Thyroid gland (tissue), 4 donors: ENCODE data around the gene KCNMA1.

Source experiments
- POLR2A ChIP-seq, 2 donors: fragments of 450-650 bp; IDR thresholded peaks; one replicate each; pipeline ENCODE4 v1.6.1; 2017; ENCODE audit warnings: antibody characterized with exemption in 2 of 2, mild to moderate bottlenecking in 2 of 2, moderate library complexity in 1 of 2
- TF ChIP-seq, protein P1 (sequence below), 6 experiments: fragments of 200-600 bp in 3 of 6; fragments of 450-650 bp in 3 of 6; sonication (generic) in 3 of 6; IDR thresholded peaks; one replicate each; pipeline ENCODE4 v1.5.1; 2016 to 2019; ENCODE audit warnings: antibody characterized with exemption in 6 of 6, mild to moderate bottlenecking in 2 of 6, inconsistent platforms in 1 of 6, moderate library complexity in 1 of 6

DNA sequence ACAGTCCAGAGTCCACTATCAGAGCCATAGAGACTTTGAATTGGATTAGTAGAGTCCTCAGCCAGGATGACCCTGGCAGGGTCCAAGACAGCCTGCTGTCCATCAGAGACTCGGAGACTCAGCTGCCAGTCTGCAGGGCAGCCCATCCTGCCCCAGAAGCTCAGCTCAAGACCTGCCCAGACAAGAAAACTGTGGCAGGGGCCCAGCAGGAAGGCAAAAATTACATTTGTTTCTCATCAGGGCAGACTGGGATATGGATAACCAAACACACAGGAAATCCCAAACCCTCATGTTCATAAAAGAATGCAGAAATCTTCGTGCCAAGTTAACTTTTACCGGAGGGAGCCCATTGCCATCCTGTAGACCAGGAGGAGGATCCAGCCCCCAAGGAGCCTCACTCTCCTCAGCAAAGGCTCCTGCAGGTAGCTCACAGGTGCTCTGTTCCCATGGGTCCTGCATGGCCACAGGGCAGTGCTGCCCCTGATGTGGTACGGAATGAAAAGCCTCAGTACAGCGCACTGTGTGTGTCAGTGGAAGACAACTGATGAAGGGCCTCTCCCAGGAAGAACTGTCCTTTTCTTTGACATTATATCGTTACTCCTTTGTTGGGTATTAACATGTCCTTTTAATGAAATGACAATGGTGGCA is 222.2 kb downstream of the KCNMA1 start:
- TF ChIP-seq, protein P1, sequence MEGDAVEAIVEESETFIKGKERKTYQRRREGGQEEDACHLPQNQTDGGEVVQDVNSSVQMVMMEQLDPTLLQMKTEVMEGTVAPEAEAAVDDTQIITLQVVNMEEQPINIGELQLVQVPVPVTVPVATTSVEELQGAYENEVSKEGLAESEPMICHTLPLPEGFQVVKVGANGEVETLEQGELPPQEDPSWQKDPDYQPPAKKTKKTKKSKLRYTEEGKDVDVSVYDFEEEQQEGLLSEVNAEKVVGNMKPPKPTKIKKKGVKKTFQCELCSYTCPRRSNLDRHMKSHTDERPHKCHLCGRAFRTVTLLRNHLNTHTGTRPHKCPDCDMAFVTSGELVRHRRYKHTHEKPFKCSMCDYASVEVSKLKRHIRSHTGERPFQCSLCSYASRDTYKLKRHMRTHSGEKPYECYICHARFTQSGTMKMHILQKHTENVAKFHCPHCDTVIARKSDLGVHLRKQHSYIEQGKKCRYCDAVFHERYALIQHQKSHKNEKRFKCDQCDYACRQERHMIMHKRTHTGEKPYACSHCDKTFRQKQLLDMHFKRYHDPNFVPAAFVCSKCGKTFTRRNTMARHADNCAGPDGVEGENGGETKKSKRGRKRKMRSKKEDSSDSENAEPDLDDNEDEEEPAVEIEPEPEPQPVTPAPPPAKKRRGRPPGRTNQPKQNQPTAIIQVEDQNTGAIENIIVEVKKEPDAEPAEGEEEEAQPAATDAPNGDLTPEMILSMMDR (IDR thresholded peaks at IDR 0.05) = no peak
- no peak for TF ChIP-seq POLR2A (IDR thresholded peaks at IDR 0.05)
